GM12878 (cell line): ENCODE results near the gene SYNM.

ENCODE experiments used
- CBX3 ChIP-seq: fragments of 200-600 bp; sonication (generic); IDR thresholded peaks from 2 replicates; pipeline ENCODE4 v1.6.1; 2016; ENCODE audit warnings: low read depth, borderline replicate concordance
- CHD1 ChIP-seq: IDR thresholded peaks from 2 replicates; pipeline ENCODE4 v1.6.1; 2012; ENCODE audit warnings: low read depth, low read length, improper control_type of control experiment
- CTCF ChIP-seq, 3 experiments: IDR thresholded peaks in 2 of 3; conservative IDR thresholded peaks in 1 of 3; 2 replicates each; pipeline ENCODE4 v1.5.1; 2011; ENCODE audit warnings: low read depth in 3 of 3, low read length in 3 of 3, mild to moderate bottlenecking in 3 of 3, control low read depth in 2 of 3, moderate library complexity in 2 of 3, inconsistent platforms in 1 of 3, mixed read lengths in 1 of 3; ENCODE audit not compliant: control insufficient read depth in 2 of 3, insufficient read depth in 1 of 3; ENCODE audit errors: extremely low read depth in 1 of 3
- E2F4 ChIP-seq: IDR thresholded peaks from 2 replicates; pipeline ENCODE4 v1.6.1; 2012; ENCODE audit warnings: low read depth, low read length, improper control_type of control experiment
- ELK1 ChIP-seq: IDR thresholded peaks from 2 replicates; pipeline ENCODE4 v1.6.1; 2012; ENCODE audit warnings: low read depth, low read length, improper control_type of control experiment
- IRF5 ChIP-seq: fragments of 450-650 bp; IDR thresholded peaks from 2 replicates; pipeline ENCODE4 v1.6.1; 2017; ENCODE audit warnings: borderline replicate concordance
- MTA3 ChIP-seq: IDR thresholded peaks from 2 replicates; pipeline ENCODE4 v1.6.1; 2012; ENCODE audit warnings: low read length, inconsistent platforms, borderline replicate concordance
- POLR2A ChIP-seq: IDR thresholded peaks from 2 replicates; pipeline ENCODE4 v1.6.1; 2011; ENCODE audit warnings: low read depth, mild to moderate bottlenecking, low read length
- RB1 ChIP-seq: fragments of 450-650 bp; formaldehyde crosslinking; IDR thresholded peaks from 2 replicates; pipeline ENCODE4 v1.6.1; 2017; ENCODE audit warnings: mild to moderate bottlenecking, borderline replicate concordance
- SIN3A ChIP-seq: IDR thresholded peaks from 2 replicates; pipeline ENCODE4 v1.6.1; 2012; ENCODE audit warnings: low read depth, low read length, improper control_type of control experiment
- SMC3 ChIP-seq: IDR thresholded peaks from 2 replicates; pipeline ENCODE4 v1.6.1; 2011; ENCODE audit warnings: low read length, improper control_type of control experiment, borderline replicate concordance
- SREBF2 ChIP-seq: IDR thresholded peaks from 2 replicates; pipeline ENCODE4 v1.6.1; 2012; ENCODE audit warnings: mild to moderate bottlenecking, low read length
- TARDBP ChIP-seq: IDR thresholded peaks from 2 replicates; pipeline ENCODE4 v1.6.1; 2016; ENCODE audit warnings: borderline replicate concordance

GRCh38 chr15:99157456-99157855 is 52.6 kb downstream of the SYNM start:
- no peak for TF ChIP-seq SIN3A
- TF ChIP-seq TARDBP, result no peak
- no peak for TF ChIP-seq E2F4
- TF ChIP-seq MTA3, result no peak
- no peak for TF ChIP-seq ELK1
- TF ChIP-seq CTCF (IDR thresholded peaks at IDR 0.05 in 2 of 3, conservative IDR thresholded peaks at IDR 0.05 in 1 of 3; ENCODE audit: control insufficient read depth in 2 of 3, extremely low read depth in 1 of 3, insufficient read depth in 1 of 3, low read depth in 3 of 3, low read length in 3 of 3), result no peak
- TF ChIP-seq SREBF2, result no peak
- no peak for TF ChIP-seq IRF5
- no peak for TF ChIP-seq CHD1
- TF ChIP-seq POLR2A, result no peak
- no peak for TF ChIP-seq RB1
- TF ChIP-seq SMC3, result no peak
- no peak for TF ChIP-seq CBX3
